Activated CD4-positive, alpha-beta memory T cell treated with anti-CD3 and anti-CD28 coated beads, Interleukin-2, amount 10 ng/mL, durations not matched to agents 7 days and 5 days (primary cell): ENCODE results near the gene HAUS7. TPM values are rescaled to one million over a fixed set of nuclear protein-coding genes. Genes with fewer than 3 reads are reported as not detected.

Experiments used
- CTCF ChIA-PET: fragments of 350-600 bp; sonication (Branson Sonifier 250); formaldehyde crosslinking; loops from one replicate; lab custom pipeline; 2021; ENCODE audit warnings: antibody characterized with exemption, inconsistent platforms; lab: Charles Lee
- POLR2A ChIA-PET: fragments of 350-600 bp; sonication (Branson Sonifier 250); formaldehyde crosslinking; loops from one replicate; lab custom pipeline; 2021; ENCODE audit warnings: antibody characterized with exemption; lab: Charles Lee
- DNase-seq: peaks from one replicate; pipeline ENCODE4 v3.0.0-alpha.2; 2020
- H3K27ac Mint-ChIP-seq: one replicate; pipeline ENCODE4 v1.8.0; 2021; ENCODE audit warnings: mild to moderate bottlenecking, mixed read lengths
- H3K27me3 Mint-ChIP-seq: one replicate; pipeline ENCODE4 v1.8.0; 2021; ENCODE audit warnings: mixed read lengths
- H3K36me3 Mint-ChIP-seq: one replicate; pipeline ENCODE4 v1.8.0; 2021; ENCODE audit warnings: low read depth, mixed read lengths
- H3K4me1 Mint-ChIP-seq: one replicate; pipeline ENCODE4 v1.8.0; 2021; ENCODE audit warnings: mixed read lengths
- H3K4me3 Mint-ChIP-seq: one replicate; pipeline ENCODE4 v1.8.0; 2021; ENCODE audit warnings: mild to moderate bottlenecking, mixed read lengths
- H3K9me3 Mint-ChIP-seq: one replicate; pipeline ENCODE4 v1.8.0; 2021; ENCODE audit warnings: mixed read lengths
- total RNA-seq, 2 experiments: library from RNA; stranded (reverse); gene quantifications; one replicate each; pipeline ENCODE4 v1.2.3, GENCODE V29; 2021

Gene HAUS7
- total RNA-seq, 2 experiments from 2014 or later, result 33.8 to 40.5 TPM

- no peak overlapping the region for H3K4me3 Mint-ChIP-seq
- ChIA-PET POLR2A (no interaction called here), CTCF (no interaction called here)
- no peak for DNase-seq
- H3K9me3 Mint-ChIP-seq, result no peaks in the 10 kb centered on the region
- no peaks in the 10 kb centered on the region for H3K4me1 Mint-ChIP-seq
- no peaks in the 10 kb centered on the region for H3K36me3 Mint-ChIP-seq
- H3K27me3 Mint-ChIP-seq, result peaks cover 2% of the 10 kb centered on the region
- H3K27ac Mint-ChIP-seq, result no peak overlapping the region
Measured at GRCh38 chrX:153481043-153481442, 10.7 kb upstream of the HAUS7 start.

DNA sequence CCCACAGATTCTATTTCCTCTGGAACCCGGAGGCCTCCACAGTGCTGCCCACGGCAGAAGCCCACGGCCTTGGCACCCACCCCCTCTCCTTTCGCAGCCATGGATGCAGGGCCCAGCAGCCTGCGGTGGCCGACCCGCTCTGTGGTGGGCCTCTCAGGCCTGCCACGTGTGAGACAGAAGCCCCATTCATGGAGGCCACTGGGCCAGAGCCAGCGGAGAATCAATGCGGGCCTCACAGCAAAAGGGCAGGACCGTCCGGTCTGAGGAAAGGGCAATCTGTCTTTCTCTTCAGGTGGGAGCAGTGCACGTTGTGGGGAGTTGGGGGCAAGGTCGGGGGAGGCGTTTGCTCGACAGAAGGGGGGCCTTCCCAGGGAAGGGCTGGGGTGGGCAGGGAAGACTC is 8.4 kb upstream of the HAUS7 start:
- Mint-ChIP-seq H3K4me3 (no peak overlapping the region), H3K4me1 (peaks cover 4% of the 10 kb centered on the region), H3K27me3 (peaks cover 8% of the 10 kb centered on the region), H3K36me3 (no peaks in the 10 kb centered on the region), H3K27ac (no peak overlapping the region), H3K9me3 (no peaks in the 10 kb centered on the region)
- CTCF ChIA-PET, result no interaction called here
- POLR2A ChIA-PET, result no interaction called here
- no peak for DNase-seq

DNA sequence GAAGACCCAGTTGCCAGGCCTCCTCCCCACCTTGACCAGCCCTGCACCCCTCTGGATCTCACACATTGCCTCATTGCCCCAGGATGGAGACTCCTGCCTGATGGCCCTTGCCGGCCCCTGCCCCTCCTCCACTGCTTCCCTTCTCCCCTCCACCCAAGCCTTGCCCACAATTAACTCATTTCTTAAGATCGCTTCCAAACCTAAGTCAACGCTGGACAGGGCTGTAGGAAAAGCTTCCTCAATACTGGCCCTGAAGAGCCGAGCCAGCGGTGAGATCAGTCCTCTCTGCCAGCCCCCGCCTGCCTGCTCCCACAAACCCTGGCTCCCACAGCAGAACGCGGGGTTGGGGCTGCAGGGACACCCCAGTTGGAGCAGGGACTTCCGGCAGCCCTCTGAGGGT is 7.5 kb upstream of the HAUS7 start:
- no peaks in the 10 kb centered on the region for H3K9me3 Mint-ChIP-seq
- H3K27me3 Mint-ChIP-seq, result peaks cover 8% of the 10 kb centered on the region
- no peak overlapping the region for H3K27ac Mint-ChIP-seq
- no peak overlapping the region for H3K4me3 Mint-ChIP-seq
- H3K4me1 Mint-ChIP-seq, result peaks cover 6% of the 10 kb centered on the region
- DNase-seq, result no peak
- no peaks in the 10 kb centered on the region for H3K36me3 Mint-ChIP-seq
- CTCF ChIA-PET, result no interaction called here
- POLR2A ChIA-PET, result no interaction called here

DNA sequence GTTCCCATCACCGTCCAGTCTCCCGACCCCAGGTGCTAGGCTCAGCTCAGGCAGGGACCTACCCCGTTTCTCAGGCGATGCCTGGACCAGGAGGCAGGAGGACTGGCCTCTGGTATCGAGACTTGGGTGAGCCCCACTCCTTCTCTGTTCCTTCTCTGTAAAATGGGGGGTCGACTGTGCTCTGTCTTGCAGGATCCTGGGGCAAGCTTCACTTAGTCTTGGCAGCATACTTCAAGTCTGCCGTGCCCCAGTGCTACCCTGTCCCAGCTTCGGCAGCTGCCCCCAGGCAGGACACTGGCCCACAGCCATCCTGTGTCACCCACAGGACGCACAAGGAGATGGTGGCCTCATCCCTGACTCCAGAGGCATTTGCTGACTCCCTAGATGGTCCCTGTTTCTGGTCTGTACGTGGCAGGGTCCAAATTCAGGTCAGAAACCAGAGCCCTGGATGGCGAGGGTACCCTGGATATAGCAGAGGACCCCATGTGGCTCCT is 7.0 kb upstream of the HAUS7 start:
- CTCF ChIA-PET, result no interaction called here
- H3K36me3 Mint-ChIP-seq, result no peaks in the 10 kb centered on the region

DNA sequence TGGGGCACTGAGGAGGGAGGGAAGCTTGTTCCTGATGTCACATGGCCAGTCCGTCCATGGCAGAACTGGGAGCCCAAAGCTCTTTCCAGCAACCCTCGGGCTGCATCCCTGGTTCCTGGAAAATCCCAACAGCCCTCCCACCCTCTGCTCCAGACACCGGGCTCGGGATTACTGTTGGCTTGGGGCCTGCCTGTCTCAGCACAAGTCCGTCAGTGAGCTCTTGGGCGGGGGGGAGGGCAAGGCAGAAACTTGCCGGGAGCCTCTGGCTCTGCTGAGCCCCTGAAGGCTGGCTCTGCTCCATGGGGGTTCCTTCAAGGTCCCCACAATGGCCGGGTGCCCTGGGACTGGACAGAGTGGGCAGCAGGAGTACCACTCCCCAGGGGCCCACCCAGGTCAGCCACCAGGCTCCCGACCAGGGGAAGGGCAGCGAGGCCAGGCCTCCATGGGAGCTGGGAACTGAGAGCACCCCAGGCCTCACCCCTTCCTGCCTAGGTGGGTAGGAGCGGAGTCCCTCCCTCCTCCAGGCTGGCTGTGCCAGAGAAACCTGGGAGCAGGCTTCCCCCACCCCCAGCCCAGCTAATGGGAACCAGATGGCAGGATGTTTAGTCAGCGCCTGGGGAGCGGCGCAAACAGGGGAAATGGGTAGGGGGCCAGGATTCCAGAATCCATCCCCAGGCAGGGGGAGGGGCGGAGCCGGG is 6.4 kb upstream of the HAUS7 start:
- H3K9me3 Mint-ChIP-seq, result no peaks in the 10 kb centered on the region
- ChIA-PET POLR2A (no interaction called here), CTCF (no interaction called here)
- DNase-seq, result no peak
- H3K4me3 Mint-ChIP-seq, result no peak overlapping the region
- H3K27ac Mint-ChIP-seq, result no peak overlapping the region
- peaks cover 8% of the 10 kb centered on the region for H3K27me3 Mint-ChIP-seq
- H3K36me3 Mint-ChIP-seq, result no peaks in the 10 kb centered on the region
- H3K4me1 Mint-ChIP-seq, result peaks cover 6% of the 10 kb centered on the region

More for the DNA sequence above, 7.0 kb upstream of the HAUS7 start:
- Mint-ChIP-seq H3K9me3 (no peaks in the 10 kb centered on the region), H3K27ac (no peak overlapping the region), H3K4me1 (peaks cover 6% of the 10 kb centered on the region), H3K4me3 (no peak overlapping the region), H3K27me3 (peaks cover 8% of the 10 kb centered on the region)
- POLR2A ChIA-PET, result no interaction called here
- DNase-seq, result no peak

- peaks cover 8% of the 10 kb centered on the region for H3K27me3 Mint-ChIP-seq
- POLR2A ChIA-PET, result no interaction called here
- DNase-seq, result no peak
- no peaks in the 10 kb centered on the region for H3K9me3 Mint-ChIP-seq
- no peak overlapping the region for H3K27ac Mint-ChIP-seq
- H3K4me1 Mint-ChIP-seq, result peaks cover 11% of the 10 kb centered on the region
- no peaks in the 10 kb centered on the region for H3K36me3 Mint-ChIP-seq
- no peak overlapping the region for H3K4me3 Mint-ChIP-seq
- CTCF ChIA-PET, result no interaction called here
Measured at GRCh38 chrX:153475751-153476281, 5.4 kb upstream of the HAUS7 start.

- Mint-ChIP-seq H3K27ac (no peak overlapping the region), H3K9me3 (no peaks in the 10 kb centered on the region), H3K4me1 (peaks cover 11% of the 10 kb centered on the region), H3K27me3 (peaks cover 8% of the 10 kb centered on the region), H3K4me3 (no peak overlapping the region), H3K36me3 (no peaks in the 10 kb centered on the region)
- no peak for DNase-seq
- ChIA-PET POLR2A (no interaction called here), CTCF (no interaction called here)
Measured at GRCh38 chrX:153475271-153475670, 4.9 kb upstream of the HAUS7 start.

DNA sequence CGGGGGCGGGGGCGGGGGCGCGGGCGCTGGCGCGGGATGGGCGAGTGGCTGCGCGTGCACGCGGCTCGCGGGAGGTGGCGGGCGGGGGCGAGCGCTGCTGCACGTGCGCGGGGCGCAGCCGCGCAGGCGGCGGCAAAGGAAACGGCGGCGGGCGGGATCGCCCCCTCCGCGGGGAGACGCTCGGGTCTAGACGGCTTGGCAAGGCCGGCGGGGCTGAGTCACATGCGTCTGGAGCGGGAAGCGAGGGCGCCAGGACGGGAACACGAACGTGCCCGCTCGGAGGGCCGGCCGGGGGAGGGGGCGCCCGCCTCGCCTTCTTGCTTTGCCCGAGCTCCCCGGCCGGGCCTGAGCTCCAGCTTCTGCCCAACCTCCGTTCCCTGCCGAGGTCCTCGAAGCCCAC is 4.3 kb upstream of the HAUS7 start:
- H3K36me3 Mint-ChIP-seq, result no peaks in the 10 kb centered on the region
- peak; percentile 22 for DNase-seq
- peaks cover 11% of the 10 kb centered on the region for H3K4me1 Mint-ChIP-seq
- CTCF ChIA-PET, result no interaction called here
- H3K27me3 Mint-ChIP-seq, result peaks cover 8% of the 10 kb centered on the region
- no peak overlapping the region for H3K27ac Mint-ChIP-seq
- POLR2A ChIA-PET, result no interaction called here
- H3K4me3 Mint-ChIP-seq, result no peak overlapping the region
- H3K9me3 Mint-ChIP-seq, result no peaks in the 10 kb centered on the region

GRCh38 chrX:153474266-153474665 is 3.9 kb upstream of the HAUS7 start:
- Mint-ChIP-seq H3K36me3 (no peaks in the 10 kb centered on the region), H3K27me3 (peaks cover 8% of the 10 kb centered on the region), H3K4me3 (no peak overlapping the region), H3K27ac (no peak overlapping the region), H3K9me3 (no peaks in the 10 kb centered on the region), H3K4me1 (peaks cover 13% of the 10 kb centered on the region)
- no peak for DNase-seq
- ChIA-PET CTCF (no interaction called here), POLR2A (no interaction called here)

- POLR2A ChIA-PET, result no interaction called here
Measured at GRCh38 chrX:153473126-153473525, 2.8 kb upstream of the HAUS7 start.

DNA sequence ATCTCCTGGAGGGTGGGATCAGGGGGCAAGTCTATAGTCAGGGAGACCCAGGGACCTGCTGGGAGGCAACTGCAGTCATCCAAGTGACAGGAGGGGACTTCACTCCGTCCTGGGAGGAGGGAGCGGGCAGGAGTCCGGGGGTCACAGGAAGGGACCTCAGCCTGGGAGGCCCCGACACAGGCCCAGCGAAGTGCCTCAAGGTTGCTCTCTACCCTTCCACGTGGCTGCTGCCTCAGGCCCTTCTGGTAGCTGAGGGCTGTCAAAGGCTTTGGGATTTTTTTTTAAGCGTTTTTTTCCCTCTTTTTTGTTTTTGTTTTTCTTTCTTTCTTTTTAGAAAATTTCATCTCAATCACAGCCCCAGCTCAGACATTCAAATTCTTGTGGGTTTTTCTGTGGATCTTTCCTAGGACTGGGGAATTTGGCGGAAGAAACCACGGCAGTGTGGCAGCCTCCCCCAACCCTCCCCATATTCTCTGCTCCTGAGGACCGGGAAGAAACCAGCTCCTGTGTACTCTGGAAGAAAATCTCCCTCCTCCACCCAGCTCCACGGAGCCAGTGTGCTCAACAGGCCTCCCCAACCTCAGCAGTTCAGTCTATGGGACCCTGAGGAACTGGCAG is 1.4 kb upstream of the HAUS7 start:
- ChIA-PET CTCF (interaction anchor here (0.7 to 4.7 kb wide), 9 partner anchors 10 to 530 kb away, joined by 3 to 42 read pairs (median 4); no protein-coding TSS in a partner anchor), POLR2A (no interaction called here)
- Mint-ChIP-seq H3K4me3 (no peak overlapping the region), H3K27ac (no peak overlapping the region), H3K36me3 (peaks cover 5% of the 10 kb centered on the region), H3K4me1 (peaks cover 20% of the 10 kb centered on the region), H3K9me3 (no peaks in the 10 kb centered on the region), H3K27me3 (peaks cover 8% of the 10 kb centered on the region)
- DNase-seq, result no peak

More at GRCh38 chrX:153473126-153473525, 2.8 kb upstream of the HAUS7 start:
- H3K27ac Mint-ChIP-seq, result no peak overlapping the region
- no peak for DNase-seq
- CTCF ChIA-PET, result interaction anchor here (2.0 to 4.7 kb wide), 2 partner anchors 12 to 35 kb away, joined by 6 to 42 read pairs; no protein-coding TSS in a partner anchor
- H3K36me3 Mint-ChIP-seq, result no peaks in the 10 kb centered on the region
- H3K4me3 Mint-ChIP-seq, result no peak overlapping the region
- peaks cover 16% of the 10 kb centered on the region for H3K4me1 Mint-ChIP-seq
- H3K27me3 Mint-ChIP-seq, result peaks cover 8% of the 10 kb centered on the region
- no peaks in the 10 kb centered on the region for H3K9me3 Mint-ChIP-seq

DNA sequence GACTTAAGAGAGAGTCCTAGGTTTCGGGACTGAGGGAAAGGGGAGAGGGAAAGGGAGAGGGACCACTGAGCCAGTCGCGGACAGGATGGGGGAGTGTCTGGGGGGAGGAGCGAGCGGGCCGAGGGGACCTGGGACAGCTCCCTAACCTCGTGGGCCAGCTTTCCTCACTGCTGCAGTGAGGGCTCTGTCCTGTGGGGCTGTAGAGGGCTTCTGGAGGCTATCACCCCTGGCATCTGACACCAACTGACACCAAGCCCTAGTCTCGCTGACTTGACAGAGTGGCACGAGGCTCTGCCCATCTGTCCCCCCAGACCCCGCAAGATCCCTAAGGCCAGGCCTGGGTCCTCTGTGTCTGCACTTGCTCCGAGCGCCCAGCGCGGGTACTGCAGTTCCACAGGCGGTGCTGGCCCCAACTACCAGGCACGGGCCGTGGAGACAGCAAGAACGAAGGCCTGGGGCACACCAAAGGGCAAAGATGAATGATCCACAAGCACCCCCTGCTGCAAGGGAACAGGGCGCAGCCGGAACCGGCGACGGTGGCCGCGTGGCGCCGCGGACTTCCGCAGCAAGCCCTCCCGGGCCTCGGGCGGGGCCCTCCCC is 465 bp downstream of the HAUS7 start:
- POLR2A ChIA-PET, result interaction anchor here (0.7 kb wide), 1 partner anchor 37 kb away, joined by 3 read pairs; no protein-coding TSS in a partner anchor

DNA sequence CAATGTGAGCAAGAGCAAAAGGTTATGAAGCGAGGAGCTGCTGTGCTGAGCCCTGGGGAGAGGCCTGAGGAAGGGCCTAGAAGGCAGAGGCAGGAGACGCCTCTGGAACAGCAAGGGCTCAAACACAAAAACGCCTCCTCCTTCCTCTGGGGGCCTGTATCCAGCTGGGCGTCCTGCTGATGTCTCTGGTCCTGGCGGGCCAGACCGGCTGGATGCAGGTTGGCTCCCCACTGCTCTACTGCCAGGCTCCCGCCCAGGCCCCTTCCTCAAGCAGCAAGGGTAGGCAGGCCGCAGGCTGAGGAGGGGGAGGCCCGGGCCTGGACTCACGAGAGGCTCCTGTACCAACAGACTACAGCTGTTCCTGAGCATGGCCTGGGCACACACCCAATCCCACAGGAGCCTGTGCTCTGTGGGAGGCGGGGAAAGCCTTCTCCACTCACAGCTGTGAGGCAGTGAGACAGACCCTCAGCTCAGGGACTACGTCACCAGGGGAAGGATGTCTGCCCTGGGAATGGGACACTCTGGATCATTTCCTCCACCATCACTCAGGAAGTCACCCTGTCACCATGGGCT is 2.3 kb downstream of the HAUS7 start:
- no peak overlapping the region for H3K4me3 Mint-ChIP-seq
- ChIA-PET POLR2A (no interaction called here), CTCF (interaction anchor here (1.0 kb wide), 1 partner anchor 175 kb away, joined by 3 read pairs; no protein-coding TSS in a partner anchor)
- H3K27ac Mint-ChIP-seq, result no peak overlapping the region
- H3K27me3 Mint-ChIP-seq, result no peaks in the 10 kb centered on the region
- H3K9me3 Mint-ChIP-seq, result no peaks in the 10 kb centered on the region
- no peak for DNase-seq
- peaks cover 5% of the 10 kb centered on the region for H3K36me3 Mint-ChIP-seq
- H3K4me1 Mint-ChIP-seq, result peaks cover 14% of the 10 kb centered on the region

More for the DNA sequence above, 465 bp downstream of the HAUS7 start:
- peak overlapping the region; percentile 72 for H3K27ac Mint-ChIP-seq
- no peaks in the 10 kb centered on the region for H3K27me3 Mint-ChIP-seq
- peaks cover 5% of the 10 kb centered on the region for H3K36me3 Mint-ChIP-seq
- CTCF ChIA-PET, result interaction anchor here (0.6 to 4.7 kb wide), 10 partner anchors 9 to 528 kb away, joined by 3 to 42 read pairs (median 4); no protein-coding TSS in a partner anchor
- H3K9me3 Mint-ChIP-seq, result no peaks in the 10 kb centered on the region
- peak; percentile 48 for DNase-seq
- peaks cover 20% of the 10 kb centered on the region for H3K4me1 Mint-ChIP-seq
- H3K4me3 Mint-ChIP-seq, result peak overlapping the region; percentile 79
